HG03039 (cell line): ENCODE results near the gene TEX2.

ENCODE experiments used
- ATAC-seq: cut with Tn5 transposase; IDR thresholded peaks from one replicate; pipeline ENCODE4 v1.9.1; 2021; ENCODE audit warnings: mild to moderate bottlenecking, moderate library complexity; ENCODE audit not compliant: unreplicated experiment

Gene TEX2

DNA sequence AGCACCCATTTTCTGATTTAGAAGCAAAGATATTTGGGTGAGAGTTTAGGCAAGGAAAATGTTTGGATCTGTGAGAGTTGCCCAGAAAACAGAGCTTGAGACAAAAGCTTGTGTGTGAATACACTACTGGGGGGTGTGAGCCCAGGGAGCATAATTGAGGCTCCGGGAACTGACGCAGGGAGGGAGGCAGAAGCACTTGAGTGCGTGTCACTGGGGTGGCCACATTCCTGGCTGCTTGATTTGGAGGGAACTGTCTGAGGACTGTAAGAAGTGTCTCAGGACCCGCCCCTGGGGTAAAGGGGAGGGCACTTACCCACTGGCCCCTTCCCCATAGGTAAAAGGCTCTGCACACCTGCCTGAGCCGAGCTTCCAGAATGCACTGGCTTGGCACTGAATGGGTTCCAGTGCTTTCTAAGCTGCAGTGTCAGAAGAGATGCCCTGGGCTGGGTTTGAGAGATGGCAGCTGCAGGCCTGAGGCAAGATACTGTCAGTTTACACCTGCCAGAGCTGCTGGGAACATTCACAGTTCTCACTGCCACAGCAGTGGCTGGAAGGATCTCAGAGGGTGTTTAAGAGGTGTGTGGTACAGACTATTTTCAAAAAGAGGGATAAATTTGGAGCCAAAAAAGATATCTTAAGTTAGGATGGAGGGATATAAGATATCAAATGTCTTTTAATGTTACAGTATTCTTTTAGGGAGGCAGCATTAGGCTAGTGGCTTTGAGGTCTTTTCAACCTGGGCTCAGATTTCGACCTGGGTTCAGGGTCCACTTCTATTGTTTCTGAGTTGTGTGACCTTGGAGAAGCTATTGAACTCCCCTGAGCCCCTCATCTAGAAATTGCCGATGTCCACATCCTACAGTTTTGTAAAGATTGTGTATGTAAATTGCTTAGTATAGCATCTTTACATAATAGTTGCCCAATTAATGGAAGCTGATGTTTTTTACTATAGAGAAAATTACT, 6.9 kb upstream of the TEX2 start:
- no peak for ATAC-seq

GRCh38 chr17:64264891-64265290, 1.8 kb upstream of the TEX2 start:
- ATAC-seq: no peak

DNA sequence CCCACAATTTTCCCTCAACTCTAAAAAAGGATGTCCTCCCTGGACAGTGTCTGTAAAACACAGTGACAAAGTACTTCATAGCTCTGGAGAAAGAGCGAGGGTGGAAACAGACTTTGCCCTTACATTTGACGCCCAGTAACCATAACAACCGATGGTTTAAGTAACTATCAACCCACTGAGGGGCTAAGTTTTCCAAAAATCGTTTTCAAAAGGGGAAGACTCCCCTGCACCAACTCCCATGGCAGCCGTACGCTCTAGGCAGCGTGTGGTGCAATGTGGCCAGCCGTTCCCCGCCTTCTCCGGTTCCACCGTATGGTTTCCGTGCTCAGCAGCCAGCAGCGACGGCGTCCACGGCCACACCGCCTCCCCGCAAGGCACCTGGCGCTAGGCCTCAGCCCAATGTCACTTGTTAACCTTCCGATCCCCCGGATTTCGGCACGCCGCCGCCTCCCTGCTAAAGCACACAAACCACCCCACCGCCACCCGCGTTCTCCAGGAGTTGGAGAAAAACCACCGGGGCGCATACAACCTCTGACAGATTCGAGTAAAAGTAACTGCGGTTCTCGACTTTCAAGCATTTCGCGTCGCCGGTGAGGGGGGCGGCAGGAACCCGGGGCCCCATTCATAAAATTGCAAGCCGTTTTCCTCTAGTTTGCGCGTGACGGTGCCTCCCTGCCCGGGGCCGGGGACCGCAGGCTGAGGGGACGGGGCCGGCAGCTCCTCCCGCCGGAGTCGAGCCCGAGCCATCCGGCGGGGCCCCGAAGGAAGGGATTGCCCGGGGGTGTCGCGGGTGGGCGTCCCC, 661 bp downstream of the TEX2 start:
- peak; percentile 23 for ATAC-seq

- no peak for ATAC-seq
Observed at GRCh38 chr17:64261417-64262145, 1.5 kb downstream of the TEX2 start.

DNA sequence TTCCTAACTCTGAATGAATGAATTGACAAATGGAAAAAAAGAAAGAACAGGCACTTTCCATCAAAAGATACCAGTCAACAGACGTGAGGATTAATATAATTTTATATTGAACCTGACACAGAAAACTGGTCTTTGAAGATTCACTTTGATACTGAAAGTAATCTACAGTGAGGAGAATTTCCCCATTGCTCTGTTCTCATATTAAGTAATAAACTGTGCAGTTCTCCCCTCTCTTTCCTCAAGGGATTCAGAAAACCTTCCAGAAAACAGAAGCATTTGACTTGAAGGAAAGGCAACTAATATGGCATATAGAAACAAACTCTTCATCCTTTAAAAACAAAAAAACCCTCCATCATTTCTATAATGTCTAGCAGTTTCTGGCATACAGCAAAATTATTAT, 2.2 kb downstream of the TEX2 start:
- ATAC-seq: no peak

DNA sequence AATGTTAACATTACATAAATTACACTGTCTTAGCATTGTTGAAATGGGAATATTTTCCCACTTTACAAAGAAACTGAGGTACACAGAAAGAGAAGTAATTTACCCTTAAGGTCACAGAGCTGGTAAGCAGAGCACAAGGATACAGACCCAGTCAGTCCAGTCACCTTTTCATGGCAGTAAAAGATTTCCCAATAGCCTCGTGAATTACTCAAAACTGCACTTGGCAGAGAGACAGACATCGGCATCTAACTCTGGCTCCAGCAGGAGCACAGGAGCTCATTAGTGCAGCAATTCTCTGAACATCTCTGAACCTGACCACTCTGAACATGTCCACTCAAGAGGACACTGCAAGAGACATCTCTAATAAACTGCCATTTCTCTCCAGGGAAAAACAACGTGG, 3.1 kb downstream of the TEX2 start:
- no peak for ATAC-seq

DNA sequence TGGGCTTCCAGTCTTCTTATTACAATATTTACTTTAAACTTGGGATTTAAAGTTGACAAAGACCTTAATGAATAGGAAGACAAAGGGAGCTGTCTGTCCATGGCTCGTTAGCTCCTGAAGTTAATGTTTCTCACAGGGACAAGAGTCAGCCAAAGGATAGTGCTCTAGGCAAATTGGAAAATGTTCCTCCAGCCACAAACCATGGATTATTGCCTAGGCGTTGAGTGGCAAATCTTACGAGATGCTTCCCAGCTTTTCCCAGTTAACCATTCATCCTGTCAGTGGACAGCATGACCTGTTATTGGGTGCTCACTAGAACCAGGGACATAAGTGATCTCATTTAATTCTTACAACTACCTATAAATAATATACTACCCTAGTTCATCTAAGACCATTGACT, 3.6 kb downstream of the TEX2 start:
- no peak for ATAC-seq

DNA sequence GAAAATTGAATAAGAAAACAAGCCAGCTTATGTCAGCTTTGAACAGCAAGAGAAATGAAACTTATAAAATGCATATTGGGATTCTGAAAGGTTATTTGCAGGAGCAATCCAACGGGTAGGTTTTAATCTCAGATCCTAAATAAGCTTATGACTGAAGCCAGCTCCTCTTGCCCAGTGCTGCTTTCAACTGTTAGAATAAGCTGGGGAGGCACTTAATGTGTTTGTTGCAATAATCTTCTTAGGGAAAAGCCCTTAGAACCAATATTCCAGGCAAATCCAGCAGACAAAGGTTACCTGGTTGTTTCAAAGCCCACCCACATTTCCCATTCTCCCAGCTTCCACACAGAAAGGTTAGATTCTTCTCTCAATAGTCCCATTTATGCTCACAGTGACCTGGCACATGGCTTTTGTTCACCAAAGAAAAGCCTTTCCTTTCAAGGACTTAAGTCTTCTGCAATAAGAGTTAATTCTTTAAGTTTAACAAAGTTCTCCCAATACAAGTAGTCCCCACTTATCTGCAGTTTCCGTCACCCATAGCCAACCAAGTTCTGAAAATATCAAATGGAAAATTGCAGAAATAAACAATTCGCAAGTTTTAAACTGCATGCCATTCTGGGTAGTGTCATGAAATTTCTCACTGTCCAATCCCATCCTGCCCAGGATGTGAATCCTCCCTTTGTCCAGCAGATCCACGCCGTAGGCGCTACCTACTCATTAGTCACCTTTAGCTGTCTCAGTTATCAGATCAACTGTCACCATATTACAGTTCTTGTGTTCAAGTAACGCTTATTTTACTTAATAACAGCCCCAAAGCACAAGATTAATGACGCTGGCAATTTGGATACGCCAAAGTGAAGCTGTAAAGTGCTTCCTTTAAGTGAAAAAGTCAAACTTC, 5.9 kb downstream of the TEX2 start:
- no peak for ATAC-seq

DNA sequence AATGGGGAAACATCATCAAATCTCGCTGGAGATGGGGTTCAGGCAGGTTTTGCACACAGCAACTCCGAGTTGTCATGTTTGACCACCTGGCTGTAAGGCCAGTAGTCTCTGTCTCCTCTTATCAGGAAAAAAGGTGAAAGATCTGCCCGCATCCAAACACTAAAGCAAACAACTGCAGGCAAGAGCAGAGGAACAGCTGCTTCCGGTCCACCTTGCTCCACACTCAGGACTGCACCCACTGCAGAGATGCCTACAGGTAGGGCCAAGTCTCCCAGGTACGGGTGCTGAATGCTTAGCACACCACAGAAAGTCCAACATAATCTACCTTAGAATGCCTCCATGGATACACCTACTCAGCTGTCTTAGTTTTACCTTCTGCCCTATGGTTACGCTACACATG, 7.3 kb downstream of the TEX2 start:
- ATAC-seq: no peak

- no peak for ATAC-seq
Observed at GRCh38 chr17:64254755-64255154, 8.3 kb downstream of the TEX2 start.

DNA sequence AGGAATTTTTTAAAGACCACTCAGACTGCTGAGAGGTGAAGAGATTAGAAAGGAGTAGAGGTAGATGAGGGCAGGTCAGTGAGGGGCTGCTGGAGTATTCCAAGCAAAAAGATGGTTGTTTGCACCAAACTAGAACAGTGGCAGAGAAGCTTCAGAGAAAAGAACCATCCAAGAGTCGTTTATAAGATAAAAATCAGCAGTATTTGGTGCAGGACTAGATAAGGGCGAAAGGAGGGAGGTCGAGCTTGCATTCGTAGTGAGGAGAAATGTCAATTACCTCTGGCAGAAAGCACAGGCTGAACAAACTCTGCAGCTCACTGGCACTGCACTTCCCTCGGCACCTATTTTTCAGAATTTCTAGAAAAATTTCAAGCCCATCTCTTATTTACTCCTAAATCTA, 9.6 kb downstream of the TEX2 start:
- ATAC-seq: no peak

DNA sequence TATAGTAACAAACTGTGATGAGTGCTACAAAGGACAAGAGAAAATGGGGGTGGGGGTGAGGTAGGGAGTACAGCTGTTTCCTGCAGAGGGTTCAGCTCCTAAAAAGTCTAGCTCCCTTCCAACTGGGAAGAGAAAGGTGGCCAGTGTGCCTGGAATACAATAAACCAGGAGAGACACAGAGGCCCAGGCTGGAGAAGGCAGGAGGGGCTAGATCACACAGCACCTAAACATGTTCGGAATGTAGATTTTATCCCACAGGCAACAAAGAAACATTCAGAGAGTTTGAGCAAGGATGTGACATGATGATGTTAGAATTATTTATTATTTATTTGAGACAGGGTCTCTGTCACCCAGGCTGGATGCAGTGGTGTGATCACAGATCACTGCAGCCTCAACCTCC, 10.2 kb downstream of the TEX2 start:
- no peak for ATAC-seq

DNA sequence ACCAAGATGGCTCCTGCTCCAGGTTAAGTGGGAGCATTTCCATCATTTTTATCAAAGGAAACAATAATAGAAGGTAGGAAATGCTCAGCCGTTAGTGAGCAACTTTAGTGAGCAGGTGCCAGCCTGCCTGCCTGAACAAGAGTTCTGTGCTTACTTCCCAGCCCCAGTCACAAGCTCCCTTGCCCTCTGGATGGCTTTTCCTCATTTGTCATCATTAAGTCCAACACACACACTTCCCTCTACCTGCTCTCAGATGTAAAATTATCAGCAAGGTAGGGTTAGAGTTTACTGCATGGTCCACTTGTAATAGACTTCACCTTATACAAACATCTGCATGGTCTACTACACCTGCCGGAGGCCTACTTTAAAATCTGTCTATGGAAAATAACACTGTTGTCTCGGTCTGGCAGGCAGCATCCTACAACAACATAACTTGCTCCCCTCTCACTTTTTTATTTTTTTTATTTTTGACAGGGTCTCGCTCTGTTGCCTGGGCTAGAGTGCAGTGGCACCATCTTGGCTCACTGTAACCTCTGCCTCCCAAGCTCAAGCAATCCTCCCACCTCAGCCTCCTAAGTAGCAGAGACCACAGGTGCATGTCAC, 12.7 kb downstream of the TEX2 start:
- ATAC-seq: no peak

GRCh38 chr17:64247836-64248235, 15.2 kb downstream of the TEX2 start:
- ATAC-seq: no peak

DNA sequence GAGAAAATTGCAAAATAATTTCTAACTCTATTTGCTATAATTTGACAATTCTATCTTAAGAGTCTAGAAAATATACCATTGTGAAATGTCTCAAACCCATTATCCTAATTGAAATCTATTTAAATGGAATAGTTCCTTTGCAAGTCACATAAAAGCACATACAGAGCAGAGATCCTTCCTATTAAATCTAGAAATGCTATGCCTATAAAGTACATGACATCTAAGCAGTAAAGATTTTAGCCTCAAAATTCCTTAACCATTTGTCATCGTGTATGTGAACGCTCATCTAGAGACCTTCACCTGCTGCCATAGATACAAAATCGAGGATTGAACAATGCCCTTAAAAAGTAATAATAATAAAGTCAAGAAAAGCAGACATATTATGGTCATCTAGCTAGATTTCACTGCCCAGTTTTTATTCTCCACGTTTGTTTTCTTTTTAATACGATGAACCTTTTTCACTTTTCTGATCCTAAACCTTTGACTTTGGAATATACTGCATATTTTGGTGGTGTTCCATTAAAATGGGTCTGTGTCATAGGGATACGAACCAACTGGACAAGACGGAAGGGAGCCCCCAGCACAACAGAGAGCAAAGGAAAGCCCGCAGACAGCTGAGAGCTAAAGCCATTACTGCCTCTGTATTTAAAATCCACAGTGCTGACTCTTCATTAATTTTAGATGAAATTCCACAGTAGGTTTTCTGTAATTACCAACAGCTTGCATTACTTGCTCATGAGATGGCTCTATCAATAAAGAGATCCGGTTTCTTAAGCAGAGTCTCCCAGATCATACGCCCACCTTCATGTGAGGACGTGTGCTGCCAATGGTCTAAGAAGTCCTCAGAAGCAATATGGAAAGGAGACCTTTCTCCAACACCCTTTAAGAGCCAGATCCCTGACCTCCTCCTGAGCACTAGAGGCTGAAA, 17.6 kb downstream of the TEX2 start:
- no peak for ATAC-seq

- no peak for ATAC-seq
Observed at GRCh38 chr17:64244165-64244564, 18.9 kb downstream of the TEX2 start.

GRCh38 chr17:64243340-64243739, 19.7 kb downstream of the TEX2 start:
- no peak for ATAC-seq

- ATAC-seq: no peak
Observed at GRCh38 chr17:64242633-64243032, 20.4 kb downstream of the TEX2 start.
